LNCaP clone FGC (cell line): ENCODE results near the gene STXBP5.
A peak's percentile ranks its signal among the peaks of the same experiment; 100 is the strongest.

Experiments used
- DNase-seq: peaks from one replicate; pipeline ENCODE4 v3.0.0-alpha.2; 2011; ENCODE audit warnings: low read depth
- H3K4me3 ChIP-seq: 2 replicates; pipeline ENCODE4 v1.5.1; 2011; ENCODE audit warnings: mild to moderate bottlenecking, low read depth, low read length, control low read depth
- TF ChIP-seq, protein P1 (sequence below): IDR thresholded peaks from 2 replicates; pipeline ENCODE4 v1.5.1; 2012; ENCODE audit warnings: mild to moderate bottlenecking; ENCODE audit not compliant: control insufficient read depth, insufficient read depth; ENCODE audit errors: extremely low read depth

The STXBP5 gene

DNA sequence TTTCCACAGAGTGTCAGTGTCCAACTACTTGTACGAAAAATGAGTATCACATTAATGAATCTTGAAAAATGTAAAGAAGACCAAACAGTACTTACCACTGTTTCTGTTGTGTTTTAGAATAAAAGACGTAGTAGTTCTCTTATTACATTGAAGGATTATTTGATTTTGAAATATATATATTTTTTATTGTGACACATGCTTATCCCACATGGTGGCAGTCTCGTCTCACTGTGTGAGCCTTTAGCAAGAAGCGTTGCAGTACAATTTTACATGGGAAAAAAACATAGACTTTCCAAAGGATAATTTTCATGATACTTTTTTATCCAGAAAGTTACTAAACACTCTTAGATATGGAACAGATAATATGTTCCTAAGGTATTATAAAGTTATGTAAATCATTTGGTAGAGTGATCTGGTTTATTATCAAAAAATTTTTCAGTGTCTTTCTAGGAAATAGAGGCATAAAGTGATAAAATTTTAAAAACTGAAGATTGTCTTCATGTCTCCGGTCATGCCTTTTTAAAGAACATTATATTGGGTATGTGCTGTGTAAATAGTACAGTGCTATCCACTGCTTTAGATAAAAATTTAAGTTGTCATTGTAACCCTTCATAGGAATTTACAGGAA lies 186.8 kb downstream of the STXBP5 start:
- peak; percentile 23 for DNase-seq
- TF ChIP-seq, protein P1, sequence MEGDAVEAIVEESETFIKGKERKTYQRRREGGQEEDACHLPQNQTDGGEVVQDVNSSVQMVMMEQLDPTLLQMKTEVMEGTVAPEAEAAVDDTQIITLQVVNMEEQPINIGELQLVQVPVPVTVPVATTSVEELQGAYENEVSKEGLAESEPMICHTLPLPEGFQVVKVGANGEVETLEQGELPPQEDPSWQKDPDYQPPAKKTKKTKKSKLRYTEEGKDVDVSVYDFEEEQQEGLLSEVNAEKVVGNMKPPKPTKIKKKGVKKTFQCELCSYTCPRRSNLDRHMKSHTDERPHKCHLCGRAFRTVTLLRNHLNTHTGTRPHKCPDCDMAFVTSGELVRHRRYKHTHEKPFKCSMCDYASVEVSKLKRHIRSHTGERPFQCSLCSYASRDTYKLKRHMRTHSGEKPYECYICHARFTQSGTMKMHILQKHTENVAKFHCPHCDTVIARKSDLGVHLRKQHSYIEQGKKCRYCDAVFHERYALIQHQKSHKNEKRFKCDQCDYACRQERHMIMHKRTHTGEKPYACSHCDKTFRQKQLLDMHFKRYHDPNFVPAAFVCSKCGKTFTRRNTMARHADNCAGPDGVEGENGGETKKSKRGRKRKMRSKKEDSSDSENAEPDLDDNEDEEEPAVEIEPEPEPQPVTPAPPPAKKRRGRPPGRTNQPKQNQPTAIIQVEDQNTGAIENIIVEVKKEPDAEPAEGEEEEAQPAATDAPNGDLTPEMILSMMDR = peak; percentile 55

DNA sequence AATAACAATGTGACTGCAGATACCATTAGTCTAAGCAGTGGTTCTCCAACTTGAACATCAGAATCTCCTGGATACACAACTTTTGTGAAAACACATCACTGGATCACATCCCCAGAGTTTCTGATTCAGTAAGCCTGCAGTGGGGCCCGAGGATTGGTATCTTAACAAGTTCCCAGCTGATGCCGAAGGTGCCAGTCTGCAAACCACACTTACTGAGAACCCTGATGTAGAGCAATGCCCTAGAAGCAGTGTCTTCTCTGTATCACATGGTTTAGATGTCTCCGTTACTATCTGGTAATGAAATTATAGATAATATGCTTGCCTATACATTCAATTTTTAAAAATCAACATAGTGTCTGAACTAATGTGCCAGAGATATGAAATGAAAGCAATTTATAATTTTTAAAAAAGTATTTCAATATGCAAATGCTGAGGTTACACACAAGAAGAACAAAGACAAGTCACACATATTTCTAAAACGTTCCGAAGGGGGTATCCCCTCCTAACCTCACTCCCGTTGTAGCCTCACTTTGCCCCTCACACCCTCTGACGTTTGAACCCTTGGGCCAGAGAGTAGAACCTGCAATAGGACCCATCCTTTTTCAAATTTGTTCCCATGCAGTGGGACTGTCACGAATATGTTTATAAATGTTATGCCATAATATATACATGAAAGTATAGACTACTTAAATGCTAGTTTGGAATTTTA lies 188.9 kb downstream of the STXBP5 start:
- no peak for DNase-seq
- TF ChIP-seq, protein P1 = no peak
- H3K4me3 ChIP-seq = no peak overlapping the region

More for the DNA sequence above, 186.8 kb downstream of the STXBP5 start:
- H3K4me3 ChIP-seq = no peak overlapping the region

DNA sequence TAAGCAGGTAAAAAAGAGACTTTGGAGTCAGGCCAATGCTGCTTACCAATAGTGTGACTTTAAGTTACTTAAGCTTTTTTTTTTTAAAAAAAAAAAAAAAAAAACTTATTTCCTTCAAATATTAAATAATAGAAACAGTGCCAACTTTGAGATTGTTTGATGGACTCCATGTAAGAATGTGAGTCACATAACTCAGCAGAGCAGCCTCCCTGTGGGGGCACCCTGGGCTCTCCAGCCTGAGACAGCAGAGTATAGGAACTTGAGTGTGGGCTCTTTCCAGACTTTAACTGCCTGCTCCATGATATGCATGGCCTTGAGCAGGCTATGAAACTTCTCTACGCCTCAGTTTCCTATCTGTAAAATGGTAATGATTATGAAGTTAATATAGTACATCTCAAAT lies 190.9 kb downstream of the STXBP5 start:
- no peak overlapping the region for H3K4me3 ChIP-seq
- DNase-seq = no peak
- TF ChIP-seq, protein P1 = no peak

DNA sequence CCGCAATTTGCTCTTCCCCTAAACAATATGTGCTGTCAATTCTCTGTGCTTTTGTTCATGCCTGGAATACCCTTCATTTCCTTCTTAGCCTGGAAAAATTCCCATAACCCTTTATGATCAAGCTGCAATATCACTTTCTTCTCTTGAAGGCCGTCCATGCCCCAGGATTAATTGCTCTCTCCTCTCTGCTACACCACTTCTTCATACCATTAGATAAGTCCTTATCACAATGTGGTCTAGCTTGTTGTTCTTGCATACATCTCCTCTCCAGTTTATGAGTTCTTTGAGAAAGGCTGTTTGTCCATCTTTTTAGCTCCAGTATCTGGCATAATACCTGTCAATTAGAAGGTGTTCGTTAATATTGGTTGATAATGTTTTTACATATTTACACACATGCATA lies 193.1 kb downstream of the STXBP5 start:
- H3K4me3 ChIP-seq = no peak overlapping the region
- no peak for DNase-seq
- TF ChIP-seq, protein P1 = no peak

DNA sequence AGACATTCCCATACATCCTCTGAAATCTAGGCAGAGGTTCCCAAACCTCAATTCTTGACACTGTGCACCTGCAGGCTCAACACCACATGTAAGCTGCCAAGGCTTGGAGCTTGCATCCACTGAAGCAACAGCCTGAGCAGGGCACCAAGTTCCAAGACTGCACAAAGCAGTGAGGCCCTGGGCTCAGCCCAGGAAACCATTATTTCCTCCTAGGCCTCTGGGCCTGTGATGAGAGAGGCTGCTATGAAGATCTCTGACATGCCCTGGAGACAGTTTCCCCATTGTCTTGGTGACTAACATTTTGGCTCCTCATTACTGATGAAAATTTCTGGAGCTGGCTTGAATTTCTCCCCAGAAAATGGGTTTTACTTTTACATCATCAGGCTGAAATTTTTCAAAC lies 196.8 kb downstream of the STXBP5 start:
- DNase-seq = no peak
- no peak overlapping the region for H3K4me3 ChIP-seq
- TF ChIP-seq, protein P1 = no peak

DNA sequence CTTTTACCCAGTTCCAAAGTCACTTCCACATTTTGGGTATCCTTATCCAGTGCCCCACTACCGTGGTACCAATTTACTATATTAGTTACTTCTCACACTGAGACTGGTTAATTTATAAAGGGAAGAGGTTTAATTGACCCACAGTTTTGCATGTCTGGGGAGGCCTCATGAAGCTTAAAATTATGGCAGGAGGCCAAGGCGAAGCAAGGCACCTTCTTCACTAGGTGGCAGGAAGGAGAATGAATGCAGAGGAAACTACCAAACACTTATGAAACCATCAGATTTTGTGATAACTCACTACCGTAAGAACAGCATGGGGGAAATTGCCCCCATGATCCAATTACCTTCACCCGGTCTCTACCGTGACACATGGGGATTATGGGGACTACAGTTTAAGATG lies 197.6 kb downstream of the STXBP5 start:
- no peak overlapping the region for H3K4me3 ChIP-seq
- DNase-seq = no peak
- TF ChIP-seq, protein P1 = no peak
